GM23338 (cell line): ENCODE data around the gene HIVEP3. TPM values are rescaled to one million over a fixed set of nuclear protein-coding genes. Genes with fewer than 3 reads are reported as not detected.

Experiments used
- ATAC-seq: fragments of 200-7000 bp; cut with Tn5 transposase; 3 replicates; pipeline ENCODE4 v1.9.1; 2020
- DNase-seq: peaks from one replicate; pipeline ENCODE4 v3.0.0-alpha.2; 2015; ENCODE audit warnings: low spot score
- H2AFZ ChIP-seq: fragments of 200-600 bp; sonication (generic); 2 replicates; pipeline ENCODE4 v1.8.0; 2016; ENCODE audit warnings: antibody characterized with exemption, mild to moderate bottlenecking, moderate library complexity
- H3F3A ChIP-seq: fragments of 200-600 bp; sonication (generic); replicated peaks from 2 replicates; pipeline ENCODE4 v1.8.0; 2017; ENCODE audit warnings: antibody characterized with exemption, mixed run types, low read depth
- H3K27ac ChIP-seq: fragments of 200-600 bp; sonication (generic); 2 replicates; pipeline ENCODE4 v1.6.1; 2016; ENCODE audit warnings: low read depth
- H3K27me3 ChIP-seq: fragments of 200-600 bp; sonication (generic); 2 replicates; pipeline ENCODE4 v1.8.0; 2016; ENCODE audit warnings: mild to moderate bottlenecking, mixed run types, moderate library complexity; ENCODE audit not compliant: insufficient read depth
- H3K36me3 ChIP-seq: fragments of 200-600 bp; sonication (generic); 2 replicates; pipeline ENCODE4 v1.8.0; 2016; ENCODE audit warnings: mild to moderate bottlenecking; ENCODE audit not compliant: insufficient read depth
- H3K4me1 ChIP-seq: fragments of 200-600 bp; sonication (generic); 2 replicates; pipeline ENCODE4 v1.8.0; 2016; ENCODE audit warnings: mild to moderate bottlenecking, moderate library complexity; ENCODE audit not compliant: insufficient read depth
- H3K4me2 ChIP-seq: fragments of 200-600 bp; sonication (generic); 2 replicates; pipeline ENCODE4 v1.7.1; 2017; ENCODE audit warnings: mixed run types
- H3K4me3 ChIP-seq: fragments of 200-600 bp; sonication (generic); 2 replicates; pipeline ENCODE4 v1.6.1; 2016; ENCODE audit warnings: mixed run types
- H3K79me2 ChIP-seq: fragments of 200-600 bp; sonication (generic); replicated peaks from 2 replicates; pipeline ENCODE4 v1.8.0; 2017; ENCODE audit warnings: mild to moderate bottlenecking; ENCODE audit not compliant: insufficient read depth
- H3K9me2 ChIP-seq: fragments of 200-600 bp; sonication (generic); 2 replicates; pipeline ENCODE4 v1.8.0; 2017; ENCODE audit not compliant: insufficient read depth
- H4K20me1 ChIP-seq: fragments of 200-600 bp; sonication (generic); replicated peaks from 2 replicates; pipeline ENCODE4 v1.8.0; 2017; ENCODE audit warnings: mild to moderate bottlenecking; ENCODE audit not compliant: insufficient read depth
- H3K27ac Mint-ChIP-seq: 2 replicates; pipeline ENCODE4 v1.8.0; 2020; ENCODE audit warnings: inconsistent platforms, mild to moderate bottlenecking, moderate library complexity, mixed read lengths
- H3K27me3 Mint-ChIP-seq: 3 replicates; pipeline ENCODE4 v1.8.0; 2022; ENCODE audit warnings: low read depth, mild to moderate bottlenecking, moderate library complexity, mixed read lengths, inconsistent platforms; ENCODE audit not compliant: insufficient read depth, poor library complexity
- H3K36me3 Mint-ChIP-seq: 3 replicates; pipeline ENCODE4 v1.8.0; 2021; ENCODE audit warnings: low read depth, mild to moderate bottlenecking, inconsistent platforms, moderate library complexity, mixed read lengths
- H3K4me1 Mint-ChIP-seq: 3 replicates; pipeline ENCODE4 v1.8.0; 2020; ENCODE audit warnings: mild to moderate bottlenecking, inconsistent platforms, mixed read lengths
- H3K4me3 Mint-ChIP-seq: 3 replicates; pipeline ENCODE4 v1.8.0; 2021; ENCODE audit warnings: moderate library complexity, mild to moderate bottlenecking, inconsistent platforms, mixed read lengths
- H3K9me3 Mint-ChIP-seq: 3 replicates; pipeline ENCODE4 v1.8.0; 2020; ENCODE audit warnings: moderate library complexity, mild to moderate bottlenecking, inconsistent platforms, mixed read lengths
- CREB1 ChIP-seq: fragments of 250-450 bp; sonication (Bioruptor Pico); IDR thresholded peaks from 2 replicates; pipeline ENCODE4 v1.5.0; 2020; ENCODE audit warnings: low read depth, mild to moderate bottlenecking, moderate library complexity
- CTCF ChIP-seq, 2 experiments: fragments of 200-600 bp in 1 of 2; sonication (generic) in 1 of 2; conservative IDR thresholded peaks; 2 replicates each; pipeline versions ENCODE4 v1.5.1 to v1.6.1; 2016 to 2017; ENCODE audit warnings: antibody characterized with exemption in 2 of 2, low read depth in 2 of 2, mild to moderate bottlenecking in 2 of 2, moderate library complexity in 1 of 2
- EZH2 ChIP-seq: fragments of 200-600 bp; sonication (generic); IDR thresholded peaks from one replicate; pipeline ENCODE4 v1.8.0; 2017; ENCODE audit warnings: antibody characterized with exemption, mild to moderate bottlenecking, low read depth; ENCODE audit not compliant: unreplicated experiment
- EZH2phosphoT487 ChIP-seq: fragments of 200-600 bp; sonication (generic); IDR thresholded peaks from one replicate; pipeline ENCODE4 v1.8.1; 2018; ENCODE audit warnings: antibody characterized with exemption; ENCODE audit not compliant: unreplicated experiment
- JUNB ChIP-seq: IDR thresholded peaks from one replicate; pipeline ENCODE4 v1.6.1; 2016; ENCODE audit warnings: antibody characterized with exemption; ENCODE audit not compliant: unreplicated experiment
- NANOG ChIP-seq: IDR thresholded peaks from 2 replicates; pipeline ENCODE4 v1.6.1; 2016; ENCODE audit warnings: antibody characterized with exemption, borderline replicate concordance
- POLR2AphosphoS5 ChIP-seq: IDR thresholded peaks from 2 replicates; pipeline ENCODE4 v1.6.1; 2016; ENCODE audit warnings: antibody characterized with exemption, low read depth
- REST ChIP-seq: IDR thresholded peaks from one replicate; pipeline ENCODE4 v1.6.1; 2018; ENCODE audit warnings: antibody characterized with exemption; ENCODE audit not compliant: unreplicated experiment
- STAT1 ChIP-seq: IDR thresholded peaks from one replicate; pipeline ENCODE4 v1.6.1; 2016; ENCODE audit warnings: antibody characterized with exemption; ENCODE audit not compliant: unreplicated experiment
- ZNF114 ChIP-seq: fragments of 250-450 bp; sonication (Bioruptor Pico); IDR thresholded peaks from 2 replicates; pipeline ENCODE4 v1.5.0; 2020; ENCODE audit warnings: mild to moderate bottlenecking, moderate library complexity
- ZNF331 ChIP-seq: fragments of 250-450 bp; sonication (Bioruptor Pico); IDR thresholded peaks from 2 replicates; pipeline ENCODE4 v1.5.0; 2020; ENCODE audit warnings: low read depth, mild to moderate bottlenecking, moderate library complexity
- polyA plus RNA-seq: library from polyadenylated mRNA; unstranded; fragments of >200 nt; fragmentation: Nextera tagmentation; extraction: Ambion mirVana; gene quantifications from 2 replicates; pipeline ENCODE4 v1.2.1, GENCODE V29; 2016
- total RNA-seq: library from RNA; depleted of rRNA; stranded (reverse); fragments of >200 nt; shearing (Covaris generic); gene quantifications from 2 replicates; pipeline ENCODE4 v1.2.3, GENCODE V29; 2014
- TF ChIP-seq, protein P1 (sequence below): IDR thresholded peaks from 2 replicates; pipeline ENCODE4 v1.6.1; 2016; ENCODE audit warnings: antibody characterized with exemption
- TF ChIP-seq, protein P2 (sequence below): fragments of 250-450 bp; sonication (Bioruptor Pico); IDR thresholded peaks from 2 replicates; pipeline ENCODE4 v1.5.0; 2020; ENCODE audit warnings: mild to moderate bottlenecking, moderate library complexity

Gene HIVEP3
- total and polyA plus RNA-seq, 2 experiments from 2014 or later = 0.14 to 0.24 TPM

DNA sequence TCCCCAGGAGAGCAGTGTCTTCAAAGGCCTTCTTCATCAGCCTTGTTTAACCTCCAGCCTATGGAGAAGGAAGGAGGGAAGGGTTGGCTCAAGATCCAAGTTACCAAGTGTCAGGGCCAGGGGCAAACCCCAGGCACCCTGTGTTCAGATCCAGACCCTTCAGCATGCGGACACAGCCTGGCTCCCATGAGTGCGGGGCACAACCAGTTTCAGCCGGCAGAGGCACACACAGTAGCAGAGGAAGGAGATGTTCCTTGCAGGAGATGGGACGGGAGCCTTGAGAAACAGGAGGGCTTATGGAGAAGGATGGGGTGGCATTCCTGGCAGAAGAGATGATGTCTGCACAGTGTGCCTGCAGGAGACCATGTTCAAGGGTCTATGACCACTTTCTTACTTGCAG, 272.5 kb downstream of the HIVEP3 start:
- H3K4me2 ChIP-seq = no peak overlapping the region
- no peaks in the 10 kb centered on the region for H3F3A ChIP-seq
- no peak for DNase-seq
- 0 out of 2 replicates have a peak, but pooled peaks cover 8% of the 10 kb centered on the region for H3K4me1 ChIP-seq
- no peak overlapping the region for H3K4me3 ChIP-seq
- H2AFZ ChIP-seq = no peak overlapping the region
- no peaks in the 10 kb centered on the region for H3K27me3 ChIP-seq
- H3K9me3 Mint-ChIP-seq = no peaks in the 10 kb centered on the region
- peaks cover 11% of the 10 kb centered on the region for H3K4me1 Mint-ChIP-seq
- H3K27ac Mint-ChIP-seq = no peak overlapping the region
- peaks cover 4% of the 10 kb centered on the region for H3K27me3 Mint-ChIP-seq
- H3K36me3 ChIP-seq = no peaks in the 10 kb centered on the region
- H3K27ac ChIP-seq = no peak overlapping the region
- ATAC-seq = no peak
- H4K20me1 ChIP-seq = no peaks in the 10 kb centered on the region
- H3K36me3 Mint-ChIP-seq = no peaks in the 10 kb centered on the region
- H3K4me3 Mint-ChIP-seq = no peak overlapping the region
- TF ChIP-seq NANOG = no peak
- no peak for TF ChIP-seq REST
- TF ChIP-seq, protein P1, sequence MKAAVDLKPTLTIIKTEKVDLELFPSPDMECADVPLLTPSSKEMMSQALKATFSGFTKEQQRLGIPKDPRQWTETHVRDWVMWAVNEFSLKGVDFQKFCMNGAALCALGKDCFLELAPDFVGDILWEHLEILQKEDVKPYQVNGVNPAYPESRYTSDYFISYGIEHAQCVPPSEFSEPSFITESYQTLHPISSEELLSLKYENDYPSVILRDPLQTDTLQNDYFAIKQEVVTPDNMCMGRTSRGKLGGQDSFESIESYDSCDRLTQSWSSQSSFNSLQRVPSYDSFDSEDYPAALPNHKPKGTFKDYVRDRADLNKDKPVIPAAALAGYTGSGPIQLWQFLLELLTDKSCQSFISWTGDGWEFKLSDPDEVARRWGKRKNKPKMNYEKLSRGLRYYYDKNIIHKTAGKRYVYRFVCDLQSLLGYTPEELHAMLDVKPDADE = no peak
- no peak for TF ChIP-seq CTCF (conservative IDR thresholded peaks at IDR 0.05; ENCODE audit: low read depth in 2 of 2)
- TF ChIP-seq ZNF114 (CRISPR knock-in tag) = no peak
- TF ChIP-seq EZH2phosphoT487 = no peak
- TF ChIP-seq ZNF331 (CRISPR knock-in tag) = no peak
- TF ChIP-seq JUNB = no peak
- no peak for TF ChIP-seq EZH2
- TF ChIP-seq, protein P2, sequence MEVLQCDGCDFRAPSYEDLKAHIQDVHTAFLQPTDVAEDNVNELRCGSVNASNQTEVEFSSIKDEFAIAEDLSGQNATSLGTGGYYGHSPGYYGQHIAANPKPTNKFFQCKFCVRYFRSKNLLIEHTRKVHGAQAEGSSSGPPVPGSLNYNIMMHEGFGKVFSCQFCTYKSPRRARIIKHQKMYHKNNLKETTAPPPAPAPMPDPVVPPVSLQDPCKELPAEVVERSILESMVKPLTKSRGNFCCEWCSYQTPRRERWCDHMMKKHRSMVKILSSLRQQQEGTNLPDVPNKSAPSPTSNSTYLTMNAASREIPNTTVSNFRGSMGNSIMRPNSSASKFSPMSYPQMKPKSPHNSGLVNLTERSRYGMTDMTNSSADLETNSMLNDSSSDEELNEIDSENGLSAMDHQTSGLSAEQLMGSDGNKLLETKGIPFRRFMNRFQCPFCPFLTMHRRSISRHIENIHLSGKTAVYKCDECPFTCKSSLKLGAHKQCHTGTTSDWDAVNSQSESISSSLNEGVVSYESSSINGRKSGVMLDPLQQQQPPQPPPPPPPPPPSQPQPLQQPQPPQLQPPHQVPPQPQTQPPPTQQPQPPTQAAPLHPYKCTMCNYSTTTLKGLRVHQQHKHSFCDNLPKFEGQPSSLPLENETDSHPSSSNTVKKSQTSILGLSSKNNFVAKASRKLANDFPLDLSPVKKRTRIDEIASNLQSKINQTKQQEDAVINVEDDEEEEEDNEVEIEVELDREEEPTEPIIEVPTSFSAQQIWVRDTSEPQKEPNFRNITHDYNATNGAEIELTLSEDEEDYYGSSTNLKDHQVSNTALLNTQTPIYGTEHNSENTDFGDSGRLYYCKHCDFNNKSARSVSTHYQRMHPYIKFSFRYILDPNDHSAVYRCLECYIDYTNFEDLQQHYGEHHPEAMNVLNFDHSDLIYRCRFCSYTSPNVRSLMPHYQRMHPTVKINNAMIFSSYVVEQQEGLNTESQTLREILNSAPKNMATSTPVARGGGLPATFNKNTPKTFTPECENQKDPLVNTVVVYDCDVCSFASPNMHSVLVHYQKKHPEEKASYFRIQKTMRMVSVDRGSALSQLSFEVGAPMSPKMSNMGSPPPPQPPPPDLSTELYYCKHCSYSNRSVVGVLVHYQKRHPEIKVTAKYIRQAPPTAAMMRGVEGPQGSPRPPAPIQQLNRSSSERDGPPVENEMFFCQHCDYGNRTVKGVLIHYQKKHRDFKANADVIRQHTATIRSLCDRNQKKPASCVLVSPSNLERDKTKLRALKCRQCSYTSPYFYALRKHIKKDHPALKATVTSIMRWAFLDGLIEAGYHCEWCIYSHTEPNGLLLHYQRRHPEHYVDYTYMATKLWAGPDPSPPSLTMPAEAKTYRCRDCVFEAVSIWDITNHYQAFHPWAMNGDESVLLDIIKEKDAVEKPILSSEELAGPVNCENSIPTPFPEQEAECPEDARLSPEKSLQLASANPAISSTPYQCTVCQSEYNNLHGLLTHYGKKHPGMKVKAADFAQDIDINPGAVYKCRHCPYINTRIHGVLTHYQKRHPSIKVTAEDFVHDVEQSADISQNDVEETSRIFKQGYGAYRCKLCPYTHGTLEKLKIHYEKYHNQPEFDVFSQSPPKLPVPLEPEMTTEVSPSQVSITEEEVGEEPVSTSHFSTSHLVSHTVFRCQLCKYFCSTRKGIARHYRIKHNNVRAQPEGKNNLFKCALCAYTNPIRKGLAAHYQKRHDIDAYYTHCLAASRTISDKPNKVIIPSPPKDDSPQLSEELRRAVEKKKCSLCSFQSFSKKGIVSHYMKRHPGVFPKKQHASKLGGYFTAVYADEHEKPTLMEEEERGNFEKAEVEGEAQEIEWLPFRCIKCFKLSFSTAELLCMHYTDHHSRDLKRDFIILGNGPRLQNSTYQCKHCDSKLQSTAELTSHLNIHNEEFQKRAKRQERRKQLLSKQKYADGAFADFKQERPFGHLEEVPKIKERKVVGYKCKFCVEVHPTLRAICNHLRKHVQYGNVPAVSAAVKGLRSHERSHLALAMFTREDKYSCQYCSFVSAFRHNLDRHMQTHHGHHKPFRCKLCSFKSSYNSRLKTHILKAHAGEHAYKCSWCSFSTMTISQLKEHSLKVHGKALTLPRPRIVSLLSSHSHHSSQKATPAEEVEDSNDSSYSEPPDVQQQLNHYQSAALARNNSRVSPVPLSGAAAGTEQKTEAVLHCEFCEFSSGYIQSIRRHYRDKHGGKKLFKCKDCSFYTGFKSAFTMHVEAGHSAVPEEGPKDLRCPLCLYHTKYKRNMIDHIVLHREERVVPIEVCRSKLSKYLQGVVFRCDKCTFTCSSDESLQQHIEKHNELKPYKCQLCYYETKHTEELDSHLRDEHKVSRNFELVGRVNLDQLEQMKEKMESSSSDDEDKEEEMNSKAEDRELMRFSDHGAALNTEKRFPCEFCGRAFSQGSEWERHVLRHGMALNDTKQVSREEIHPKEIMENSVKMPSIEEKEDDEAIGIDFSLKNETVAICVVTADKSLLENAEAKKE (CRISPR knock-in tag) = no peak
- TF ChIP-seq POLR2AphosphoS5 = no peak
- TF ChIP-seq CREB1 (CRISPR knock-in tag) = no peak
- TF ChIP-seq STAT1 = no peak
- 0 out of 2 replicates have a peak, but pooled peaks cover 14% of the 10 kb centered on the region for H3K9me2 ChIP-seq
- H3K79me2 ChIP-seq = no peaks in the 10 kb centered on the region
